Activated B cell treated with CpG ODN at 0.5 μM for 24 hours (primary cell): ENCODE results near the gene CAPZA1. TPM values are rescaled to one million over a fixed set of nuclear protein-coding genes. Genes with fewer than 3 reads are reported as not detected.

ENCODE experiments used
- ATAC-seq: fragments of 200-7000 bp; cut with Tn5 transposase; one replicate; pipeline ENCODE4 v1.10.0; 2021; ENCODE audit warnings: low read depth, mild to moderate bottlenecking, moderate library complexity
- CTCF ChIA-PET: fragments of 350-600 bp; sonication (Branson Sonifier 250); formaldehyde crosslinking; loops from one replicate; lab custom pipeline; 2021; ENCODE audit warnings: antibody characterized with exemption; lab: Charles Lee
- POLR2A ChIA-PET: fragments of 350-600 bp; sonication (Branson Sonifier 250); formaldehyde crosslinking; loops from one replicate; lab custom pipeline; 2021; ENCODE audit warnings: antibody characterized with exemption; lab: Charles Lee
- DNase-seq: peaks from one replicate; pipeline ENCODE4 v3.0.0; 2022
- H3K27ac Mint-ChIP-seq: one replicate; pipeline ENCODE4 v1.8.0; 2020; ENCODE audit warnings: mixed read lengths
- H3K27me3 Mint-ChIP-seq: one replicate; pipeline ENCODE4 v1.8.0; 2021; ENCODE audit warnings: mixed read lengths
- H3K36me3 Mint-ChIP-seq: one replicate; pipeline ENCODE4 v1.8.0; 2021; ENCODE audit warnings: low read depth, mixed read lengths
- H3K4me1 Mint-ChIP-seq: one replicate; pipeline ENCODE4 v1.8.0; 2021; ENCODE audit warnings: mixed read lengths
- H3K4me3 Mint-ChIP-seq: one replicate; pipeline ENCODE4 v1.8.0; 2020; ENCODE audit warnings: mild to moderate bottlenecking, mixed read lengths
- H3K9me3 Mint-ChIP-seq: one replicate; pipeline ENCODE4 v1.8.0; 2020; ENCODE audit warnings: mixed read lengths
- intact Hi-C: fragments of 100-400 bp; cut with micrococcal nuclease; formaldehyde crosslinking; loops from one replicate; pipeline ENCODE4 v1.15.1; 2024
- total RNA-seq: library from RNA; stranded (reverse); gene quantifications from 2 replicates; pipeline ENCODE4 v1.2.3, GENCODE V29; 2022
- TF ChIP-seq, protein P1 (sequence below): fragments of 200-600 bp; IDR thresholded peaks from one replicate; pipeline ENCODE4 v1.8.0; 2022; ENCODE audit warnings: antibody characterized with exemption, mild to moderate bottlenecking

CAPZA1 gene
- total RNA-seq, 1 donor from 2014 or later: 227 TPM

DNA sequence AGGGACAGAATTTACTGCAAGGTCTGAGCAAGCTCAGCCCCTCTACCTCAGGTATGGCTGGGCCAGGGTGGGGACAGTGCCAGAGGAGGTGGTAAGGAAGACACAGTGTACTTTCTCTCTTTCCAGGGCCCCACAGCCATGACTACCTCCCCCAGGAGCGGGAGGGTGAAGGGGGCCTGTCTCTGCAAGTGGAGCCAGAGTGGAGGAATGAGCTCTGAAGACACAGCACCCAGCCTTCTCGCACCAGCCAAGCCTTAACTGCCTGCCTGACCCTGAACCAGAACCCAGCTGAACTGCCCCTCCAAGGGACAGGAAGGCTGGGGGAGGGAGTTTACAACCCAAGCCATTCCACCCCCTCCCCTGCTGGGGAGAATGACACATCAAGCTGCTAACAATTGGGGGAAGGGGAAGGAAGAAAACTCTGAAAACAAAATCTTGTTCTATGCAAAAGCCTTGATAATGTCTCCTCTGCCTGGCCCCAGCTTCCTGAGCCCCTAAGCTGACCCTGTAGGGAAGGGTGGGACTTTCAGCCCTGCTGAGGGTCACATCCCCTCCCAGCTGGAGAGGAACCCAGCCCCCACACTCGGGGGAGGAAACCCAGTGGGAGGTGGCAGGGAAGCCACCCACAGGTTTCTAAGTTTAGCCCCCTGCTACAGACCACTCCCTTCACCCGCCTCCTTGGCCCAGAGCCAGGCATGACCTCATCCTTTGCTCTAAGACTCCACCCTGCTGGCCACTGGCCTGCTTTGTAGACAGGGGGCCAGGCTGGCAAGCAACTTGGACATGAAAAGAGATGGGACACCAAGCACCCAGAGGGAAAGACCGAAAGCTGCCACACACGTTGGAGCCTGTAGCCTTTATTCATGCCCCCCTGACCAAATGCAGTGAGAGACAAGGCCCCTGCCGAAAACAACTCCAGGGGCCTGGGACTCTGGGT lies 80.9 kb downstream of the CAPZA1 start:
- intact Hi-C loops: loop anchor here (1.0 to 10.0 kb wide), 2 partner anchors 26 to 46 kb away; partner anchors contain the start of gene MOV10
- ChIA-PET POLR2A (interaction anchor here (0.6 to 2.6 kb wide), 5 partner anchors 14 to 83 kb away, joined by 3 to 12 read pairs (median 7); partner anchors contain the start of genes MOV10, PPM1J and ST7L), CTCF (interaction anchor here (1.9 kb wide), 1 partner anchor 26 kb away, joined by 7 read pairs; the partner anchor contains the start of gene MOV10)
- Mint-ChIP-seq H3K4me1 (peaks cover 64% of the 10 kb centered on the region), H3K36me3 (peaks cover 3% of the 10 kb centered on the region), H3K9me3 (no peaks in the 10 kb centered on the region), H3K27me3 (no peaks in the 10 kb centered on the region), H3K27ac (peak overlapping the region; percentile 83), H3K4me3 (peak overlapping the region; percentile 32)
- ATAC-seq (peak; percentile 75), DNase-seq (peak; percentile 71)
- TF ChIP-seq, protein P1, sequence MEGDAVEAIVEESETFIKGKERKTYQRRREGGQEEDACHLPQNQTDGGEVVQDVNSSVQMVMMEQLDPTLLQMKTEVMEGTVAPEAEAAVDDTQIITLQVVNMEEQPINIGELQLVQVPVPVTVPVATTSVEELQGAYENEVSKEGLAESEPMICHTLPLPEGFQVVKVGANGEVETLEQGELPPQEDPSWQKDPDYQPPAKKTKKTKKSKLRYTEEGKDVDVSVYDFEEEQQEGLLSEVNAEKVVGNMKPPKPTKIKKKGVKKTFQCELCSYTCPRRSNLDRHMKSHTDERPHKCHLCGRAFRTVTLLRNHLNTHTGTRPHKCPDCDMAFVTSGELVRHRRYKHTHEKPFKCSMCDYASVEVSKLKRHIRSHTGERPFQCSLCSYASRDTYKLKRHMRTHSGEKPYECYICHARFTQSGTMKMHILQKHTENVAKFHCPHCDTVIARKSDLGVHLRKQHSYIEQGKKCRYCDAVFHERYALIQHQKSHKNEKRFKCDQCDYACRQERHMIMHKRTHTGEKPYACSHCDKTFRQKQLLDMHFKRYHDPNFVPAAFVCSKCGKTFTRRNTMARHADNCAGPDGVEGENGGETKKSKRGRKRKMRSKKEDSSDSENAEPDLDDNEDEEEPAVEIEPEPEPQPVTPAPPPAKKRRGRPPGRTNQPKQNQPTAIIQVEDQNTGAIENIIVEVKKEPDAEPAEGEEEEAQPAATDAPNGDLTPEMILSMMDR: no peak

DNA sequence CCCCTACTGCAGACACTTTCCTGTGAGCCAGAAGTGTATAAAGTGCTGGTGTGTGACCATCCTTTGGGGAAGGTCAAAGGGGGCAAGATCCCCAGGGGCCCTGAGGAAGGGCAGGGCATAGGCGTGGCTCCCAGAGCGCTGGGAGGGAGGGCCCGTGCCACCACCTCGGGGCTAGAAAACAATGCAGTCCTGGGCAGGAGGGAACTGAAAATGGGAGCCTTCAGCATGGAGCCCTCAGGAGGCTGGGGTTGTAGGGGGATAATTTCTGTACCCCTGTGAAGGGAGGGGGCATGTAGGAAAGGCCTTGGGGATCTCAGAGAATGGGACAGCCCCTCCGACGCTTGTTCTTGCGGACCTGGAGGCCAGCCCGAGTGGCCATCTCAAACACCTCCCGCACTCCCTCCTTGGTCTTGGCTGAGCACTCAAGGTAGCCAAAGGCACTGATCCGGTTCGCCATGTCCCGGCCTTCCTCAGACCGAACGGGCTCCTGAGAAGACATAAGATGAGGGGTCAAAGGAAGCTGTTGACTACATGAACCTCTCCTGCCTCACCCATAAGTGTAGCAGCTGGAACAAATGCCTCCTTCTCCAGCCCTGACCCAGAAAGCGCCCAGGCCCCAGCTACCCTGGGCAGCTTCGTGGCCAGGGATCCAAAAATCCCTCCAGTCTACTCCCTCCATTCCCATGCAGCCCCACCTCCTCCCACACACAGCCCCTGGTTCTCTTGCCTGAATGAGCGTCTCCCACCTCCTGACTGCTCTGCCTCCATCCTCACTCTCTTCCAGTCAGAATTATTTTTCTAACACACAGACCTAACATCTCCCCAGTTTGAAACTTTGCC lies 81.8 kb downstream of the CAPZA1 start:
- POLR2A ChIA-PET: interaction anchor here (0.6 to 1.0 kb wide), 2 partner anchors 13 to 238 kb away, joined by 3 to 7 read pairs; partner anchors contain the start of gene PPM1J
- Mint-ChIP-seq H3K4me3 (peak overlapping the region; percentile 32), H3K36me3 (peaks cover 2% of the 10 kb centered on the region), H3K27ac (peak overlapping the region; percentile 83), H3K9me3 (no peaks in the 10 kb centered on the region), H3K4me1 (peaks cover 73% of the 10 kb centered on the region), H3K27me3 (no peaks in the 10 kb centered on the region)
- intact Hi-C loops: loop anchor here (10.0 kb wide), 1 partner anchor 47 kb away; no protein-coding TSS in a partner anchor
- TF ChIP-seq, protein P1: no peak
- ATAC-seq: peak; percentile 2
- DNase-seq: no peak
- CTCF ChIA-PET: interaction anchor here (1.9 kb wide), 1 partner anchor 27 kb away, joined by 7 read pairs; the partner anchor contains the start of gene MOV10

DNA sequence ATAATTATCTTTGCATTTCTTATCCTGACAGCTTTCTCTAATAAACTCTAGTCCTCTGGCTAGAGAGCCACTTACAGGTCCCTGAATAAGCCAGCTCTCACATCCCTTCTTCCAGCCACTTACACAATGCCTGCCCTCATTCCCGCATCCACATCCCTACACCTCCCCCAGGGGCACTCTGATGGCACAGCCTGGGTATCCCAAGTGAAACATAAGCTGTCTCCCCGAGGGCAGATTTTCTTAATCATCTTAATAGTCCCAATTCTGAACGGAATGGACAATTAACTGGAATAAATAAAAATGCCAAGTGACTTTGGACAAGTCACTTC lies 82.4 kb downstream of the CAPZA1 start:
- TF ChIP-seq, protein P1: no peak
- CTCF ChIA-PET: interaction anchor here (1.1 kb wide), 1 partner anchor 15 kb away, joined by 3 read pairs; no protein-coding TSS in a partner anchor
- H3K9me3 Mint-ChIP-seq: no peaks in the 10 kb centered on the region
- POLR2A ChIA-PET: interaction anchor here (0.6 kb wide), 1 partner anchor 238 kb away, joined by 3 read pairs; no protein-coding TSS in a partner anchor
- H3K4me1 Mint-ChIP-seq: peaks cover 74% of the 10 kb centered on the region
- ATAC-seq (no peak), DNase-seq (no peak)
- intact Hi-C loops: loop anchor here (10.0 kb wide), 1 partner anchor 47 kb away; no protein-coding TSS in a partner anchor
- H3K27me3 Mint-ChIP-seq: no peaks in the 10 kb centered on the region
- peak overlapping the region; percentile 2 for H3K4me3 Mint-ChIP-seq
- H3K27ac Mint-ChIP-seq: peak overlapping the region; percentile 42
- H3K36me3 Mint-ChIP-seq: no peaks in the 10 kb centered on the region

DNA sequence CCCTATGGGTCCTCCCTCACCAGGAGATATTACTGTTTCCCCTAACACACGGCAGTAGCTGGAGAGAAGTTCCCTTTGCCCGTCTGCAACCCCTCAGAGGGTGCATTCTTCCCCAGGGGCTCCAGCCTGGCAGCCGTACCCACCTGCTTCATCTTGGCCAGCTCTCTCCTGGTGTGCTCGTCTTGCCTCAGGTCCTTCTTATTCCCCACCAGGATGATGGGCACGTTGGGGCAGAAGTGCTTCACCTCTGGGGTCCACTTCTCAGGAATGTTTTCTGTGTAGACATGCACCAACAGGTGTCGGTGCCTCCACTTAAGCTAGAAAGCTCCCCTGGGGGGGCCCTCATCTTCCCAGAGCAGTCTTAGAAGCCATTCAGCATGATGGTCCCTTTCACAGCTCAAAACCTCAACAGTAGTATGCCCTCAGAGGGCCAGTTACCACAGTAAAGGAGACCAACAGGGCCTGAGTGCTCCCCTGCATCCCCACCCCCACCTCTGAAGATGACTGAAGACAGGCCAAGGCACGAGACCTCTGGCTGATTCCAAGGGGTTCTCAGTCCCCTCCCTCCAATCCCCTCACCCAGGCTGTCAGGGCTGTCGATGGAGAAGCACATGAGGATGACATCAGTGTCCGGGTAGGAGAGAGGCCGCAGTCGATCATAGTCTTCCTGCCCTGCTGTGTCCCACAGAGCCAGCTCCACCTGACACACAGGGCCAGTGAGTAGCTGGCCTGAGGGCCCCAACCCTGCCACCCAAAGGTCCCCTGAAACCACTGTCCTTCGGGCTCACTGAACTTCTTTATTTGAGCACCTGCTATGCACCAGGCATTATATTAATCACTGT lies 83.0 kb downstream of the CAPZA1 start:
- Mint-ChIP-seq H3K4me3 (no peak overlapping the region), H3K4me1 (peaks cover 77% of the 10 kb centered on the region), H3K27me3 (no peaks in the 10 kb centered on the region), H3K27ac (peak overlapping the region; percentile 27), H3K9me3 (no peaks in the 10 kb centered on the region), H3K36me3 (no peaks in the 10 kb centered on the region)
- CTCF ChIA-PET: interaction anchor here (1.1 kb wide), 1 partner anchor 14 kb away, joined by 3 read pairs; no protein-coding TSS in a partner anchor
- ATAC-seq: no peak
- TF ChIP-seq, protein P1: no peak
- POLR2A ChIA-PET: interaction anchor here (0.6 kb wide), 2 partner anchors 239 to 365 kb away, joined by 3 to 6 read pairs; no protein-coding TSS in a partner anchor
- intact Hi-C loops: loop anchor here (10.0 kb wide), 1 partner anchor 48 kb away; no protein-coding TSS in a partner anchor
- DNase-seq: no peak
